Heart left ventricle (tissue), 16 donors: ENCODE data around the gene TMEM185B. TPM values are rescaled to one million over a fixed set of nuclear protein-coding genes. Genes with fewer than 3 reads are reported as not detected.

Source experiments
- ATAC-seq, 4 donors: fragments of 200-7000 bp; cut with Tn5 transposase; one replicate each; pipeline ENCODE4 v1.9.1; 2020 to 2022; ENCODE audit warnings: moderate library complexity in 4 of 4, mild to moderate bottlenecking in 3 of 4, moderate number of reproducible peaks in 1 of 4
- DNase-seq, 5 donors: peaks; one replicate each; pipeline ENCODE4 v3.0.0-alpha.2; 2020
- H3K27ac ChIP-seq, 12 donors: fragments of 200-600 bp; sonication (generic) in 4 of 12; one replicate each; pipeline versions ENCODE4 v1.5.0 to v1.8.0; 2016 to 2022; ENCODE audit warnings: mild to moderate bottlenecking in 2 of 12
- H3K27me3 ChIP-seq, 9 donors: fragments of 200-600 bp; sonication (generic) in 2 of 9; one replicate each; pipeline versions ENCODE4 v1.5.1 to v1.8.0; 2016 to 2022; ENCODE audit warnings: mild to moderate bottlenecking in 3 of 9
- H3K36me3 ChIP-seq, 9 donors: fragments of 200-600 bp; sonication (generic) in 2 of 9; one replicate each; pipeline versions ENCODE4 v1.5.0 to v1.8.0; 2018 to 2022; ENCODE audit warnings: mild to moderate bottlenecking in 2 of 9
- H3K4me1 ChIP-seq, 12 donors: fragments of 200-600 bp; sonication (generic) in 4 of 12; one replicate each; pipeline versions ENCODE4 v1.5.0 to v1.8.0; 2016 to 2022; ENCODE audit warnings: mild to moderate bottlenecking in 3 of 12
- H3K4me3 ChIP-seq, 12 donors: fragments of 200-600 bp; sonication (generic) in 4 of 12; one replicate each; pipeline versions ENCODE4 v1.5.0 to v1.8.0; 2017 to 2022; ENCODE audit warnings: mild to moderate bottlenecking in 9 of 12, moderate library complexity in 4 of 12
- H3K9me3 ChIP-seq, 12 donors: fragments of 200-600 bp; sonication (generic) in 4 of 12; one replicate each; pipeline versions ENCODE4 v1.5.0 to v1.8.0; 2016 to 2022; ENCODE audit warnings: mild to moderate bottlenecking in 1 of 12
- POLR2A ChIP-seq, 2 donors: fragments of 450-650 bp; IDR thresholded peaks; one replicate each; pipeline ENCODE4 v1.6.1; 2017; ENCODE audit warnings: antibody characterized with exemption in 2 of 2, mild to moderate bottlenecking in 2 of 2, moderate library complexity in 2 of 2
- whole genome bisulfite sequencing, 4 donors: extraction: QIAGEN DNeasy Blood & Tissue Kit in 2 of 4; methylation state at CpG; one replicate each; pipeline versions ENCODE4 v1.1.5 to v1.1.7; 2013 to 2018; 5-methylcytosine and 5-hydroxymethylcytosine counted together
- intact Hi-C, 10 donors: fragments of 100-400 bp; cut with DNase I; formaldehyde crosslinking; loops; one replicate each; pipeline versions ENCODE4 v1.11.1 to v1.14.2; 2022
- polyA plus RNA-seq, 2 donors: library from polyadenylated mRNA; stranded (reverse); fragments of 200-250 nt; gene quantifications; one replicate each; pipeline ENCODE4 v1.2.3, GENCODE V29; 2013
- total RNA-seq, 9 donors: library from RNA; depleted of rRNA in 2 of 9; stranded (reverse); fragments of >200 nt in 2 of 9; fragmentation: NEBNext Ultra II Directional in 3 of 9; extraction: Animal tissue kit (Norgen Biotek cat#: 25700) in 3 of 9; gene quantifications; one replicate each; pipeline versions ENCODE4 v1.1.0 to v1.2.4, GENCODE V29; 2016 to 2023
- TF ChIP-seq, protein P1 (sequence below), 12 donors: fragments of 200-600 bp; sonication (generic) in 4 of 12; IDR thresholded peaks; one replicate each; pipeline versions ENCODE4 v1.5.0 to v1.8.0; 2018 to 2022; ENCODE audit warnings: antibody characterized with exemption in 12 of 12, mild to moderate bottlenecking in 5 of 12
- donor health status: ischemic (EF 13 %, LVEDD 7.1; RV severe dilation, severe dysfunction).
- donor health status: healthy with polysubstance abuse.
- donor health status: DM: no; HTN: yes; CAD: no.
- donor health status: DM: no; HTN: no; CAD: no.
- donor health status: ischemic (EF 25% LVEDD 6.9; RV normal size, moderate dysfunction).
- donor health status: ischemic (EF 25% LVEDD 5.7; RV mildly dilated, moderate dysfunction).
- donor health status: healthy.
- donor health status: DM: yes; HTN: yes; CAD: no.
- donor health status: ischemic (EF 35%, LVEDD 5.7; RV mildly dilated, moderate dysfunction).
- donor health status: nonischemic (EF 11% LVEDD 7.7; RV severe dilation, severe dysfunction).
- donor health status: DM: yes; HTN: yes; CAD: no.
- donor health status: PGD.
- donor health status: ischemic (EF 29% LVEDD 5.4; RV normal size, mild dysfunction).
- donor health status: nonischemic (EF 23%, LVEDD 6.1; RV moderate dilation, normal function).

TMEM185B gene
- total and polyA plus RNA-seq, 11 donors: 7.8 to 29.8 (median 22.5) TPM

DNA sequence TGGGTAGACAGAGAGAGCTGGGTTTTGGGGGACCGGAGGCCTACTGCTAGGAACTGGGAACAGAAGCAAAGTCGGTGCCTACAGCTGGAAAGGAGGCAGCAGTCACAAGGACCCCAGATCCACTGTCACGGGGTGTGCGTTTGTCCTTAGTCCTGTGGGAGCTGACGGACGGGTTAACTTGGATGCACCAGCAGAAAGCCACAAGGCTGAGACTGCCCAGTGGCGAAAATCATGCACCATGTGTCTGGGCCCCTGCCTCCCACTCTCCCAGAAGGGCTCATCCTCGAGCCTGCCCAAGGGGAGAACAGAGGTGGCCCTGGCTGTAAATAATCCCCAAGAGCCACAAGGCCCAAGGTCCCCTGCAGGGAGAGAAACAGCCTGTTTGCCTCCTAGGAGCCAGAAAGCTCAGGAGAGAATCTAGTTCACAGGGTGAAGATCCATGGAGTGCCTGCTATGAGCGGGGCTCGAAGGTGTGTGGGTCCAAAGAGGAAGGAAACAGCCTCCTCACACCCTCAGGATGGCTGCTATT is 17.8 kb upstream of the TMEM185B start:
- Histone ChIP-seq H3K27ac (peak overlapping the region in 10 of 12 donors; percentile 8 to 79 (median 45)), H3K4me1 (peaks cover 0 to 33% (median 15%) of the 10 kb centered on the region in 12 donors), H3K27me3 (peaks cover 0 to 4% (median 0%) of the 10 kb centered on the region in 9 donors), H3K9me3 (no peaks in the 10 kb centered on the region), H3K4me3 (no peak overlapping the region), H3K36me3 (no peaks in the 10 kb centered on the region)
- ATAC-seq (no peak), DNase-seq (no peak)
- TF ChIP-seq, protein P1, sequence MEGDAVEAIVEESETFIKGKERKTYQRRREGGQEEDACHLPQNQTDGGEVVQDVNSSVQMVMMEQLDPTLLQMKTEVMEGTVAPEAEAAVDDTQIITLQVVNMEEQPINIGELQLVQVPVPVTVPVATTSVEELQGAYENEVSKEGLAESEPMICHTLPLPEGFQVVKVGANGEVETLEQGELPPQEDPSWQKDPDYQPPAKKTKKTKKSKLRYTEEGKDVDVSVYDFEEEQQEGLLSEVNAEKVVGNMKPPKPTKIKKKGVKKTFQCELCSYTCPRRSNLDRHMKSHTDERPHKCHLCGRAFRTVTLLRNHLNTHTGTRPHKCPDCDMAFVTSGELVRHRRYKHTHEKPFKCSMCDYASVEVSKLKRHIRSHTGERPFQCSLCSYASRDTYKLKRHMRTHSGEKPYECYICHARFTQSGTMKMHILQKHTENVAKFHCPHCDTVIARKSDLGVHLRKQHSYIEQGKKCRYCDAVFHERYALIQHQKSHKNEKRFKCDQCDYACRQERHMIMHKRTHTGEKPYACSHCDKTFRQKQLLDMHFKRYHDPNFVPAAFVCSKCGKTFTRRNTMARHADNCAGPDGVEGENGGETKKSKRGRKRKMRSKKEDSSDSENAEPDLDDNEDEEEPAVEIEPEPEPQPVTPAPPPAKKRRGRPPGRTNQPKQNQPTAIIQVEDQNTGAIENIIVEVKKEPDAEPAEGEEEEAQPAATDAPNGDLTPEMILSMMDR (IDR thresholded peaks at IDR 0.05): no peak
- no peak for TF ChIP-seq POLR2A (IDR thresholded peaks at IDR 0.05)
- intact Hi-C loops: no loop called here
- WGBS, 4 donors: 65 to 78% (median 76%) methylated on average over 8 to 10 of the region's 10 CpGs

DNA sequence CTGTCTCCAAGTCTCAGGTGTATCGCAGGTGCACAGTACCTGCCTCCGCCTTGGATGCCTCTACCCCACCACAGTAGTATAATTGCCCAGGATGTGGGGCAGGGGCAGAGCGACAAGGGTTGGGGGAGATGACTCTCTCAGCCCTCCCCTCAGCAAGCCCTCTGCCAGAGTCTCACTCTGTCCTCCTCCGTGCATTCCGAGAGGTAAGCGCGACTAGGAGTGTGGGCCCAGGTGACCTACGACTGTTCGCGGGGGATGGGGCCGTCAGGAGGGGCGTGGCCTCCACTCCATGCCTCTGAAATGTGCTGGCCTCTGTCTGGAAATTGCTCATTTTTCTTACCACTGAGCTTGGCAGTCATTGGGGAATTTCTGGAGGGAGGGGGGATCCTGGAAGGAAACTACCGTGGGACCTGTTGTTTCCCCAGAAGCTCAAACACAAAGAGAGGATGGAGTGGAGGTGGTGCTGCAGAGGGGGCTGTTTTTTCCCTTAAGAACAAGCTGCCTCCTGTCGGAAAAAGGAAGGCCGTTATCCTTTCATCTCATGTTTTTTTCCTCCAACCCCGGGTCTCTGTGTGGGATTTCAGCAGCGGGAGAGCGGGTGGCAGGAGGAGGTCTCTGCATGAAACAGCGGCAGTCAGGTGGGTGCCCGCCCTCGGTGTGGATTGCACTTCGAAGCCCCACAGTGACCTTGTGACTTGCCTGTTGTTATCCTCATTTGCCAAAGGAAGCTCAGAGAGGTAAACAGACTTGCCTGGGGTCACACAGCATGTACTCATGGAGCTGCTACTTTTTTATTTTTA is 16.5 kb upstream of the TMEM185B start:
- intact Hi-C loops: no loop called here
- H3K4me3 ChIP-seq: peak overlapping the region in 4 of 12 donors; percentile 5 to 11 (median 6)
- peak overlapping the region in 11 of 12 donors; percentile 18 to 84 (median 68) for H3K27ac ChIP-seq
- H3K27me3 ChIP-seq: peaks cover 0 to 4% (median 0%) of the 10 kb centered on the region in 9 donors
- ATAC-seq: peak; percentile 72 to 89 (median 75)
- no peak for TF ChIP-seq POLR2A (IDR thresholded peaks at IDR 0.05)
- TF ChIP-seq, protein P1 (IDR thresholded peaks at IDR 0.05): peak in 2 of 12 donors; percentile 8 to 39
- WGBS, 4 donors: 34 to 45% (median 39%) methylated on average over 21 to 22 of the region's 22 CpGs
- no peaks in the 10 kb centered on the region for H3K9me3 ChIP-seq
- H3K4me1 ChIP-seq: peaks cover 0 to 31% (median 13%) of the 10 kb centered on the region in 12 donors
- no peaks in the 10 kb centered on the region for H3K36me3 ChIP-seq
- peak in 4 of 5 donors; percentile 51 to 81 (median 71) for DNase-seq

DNA sequence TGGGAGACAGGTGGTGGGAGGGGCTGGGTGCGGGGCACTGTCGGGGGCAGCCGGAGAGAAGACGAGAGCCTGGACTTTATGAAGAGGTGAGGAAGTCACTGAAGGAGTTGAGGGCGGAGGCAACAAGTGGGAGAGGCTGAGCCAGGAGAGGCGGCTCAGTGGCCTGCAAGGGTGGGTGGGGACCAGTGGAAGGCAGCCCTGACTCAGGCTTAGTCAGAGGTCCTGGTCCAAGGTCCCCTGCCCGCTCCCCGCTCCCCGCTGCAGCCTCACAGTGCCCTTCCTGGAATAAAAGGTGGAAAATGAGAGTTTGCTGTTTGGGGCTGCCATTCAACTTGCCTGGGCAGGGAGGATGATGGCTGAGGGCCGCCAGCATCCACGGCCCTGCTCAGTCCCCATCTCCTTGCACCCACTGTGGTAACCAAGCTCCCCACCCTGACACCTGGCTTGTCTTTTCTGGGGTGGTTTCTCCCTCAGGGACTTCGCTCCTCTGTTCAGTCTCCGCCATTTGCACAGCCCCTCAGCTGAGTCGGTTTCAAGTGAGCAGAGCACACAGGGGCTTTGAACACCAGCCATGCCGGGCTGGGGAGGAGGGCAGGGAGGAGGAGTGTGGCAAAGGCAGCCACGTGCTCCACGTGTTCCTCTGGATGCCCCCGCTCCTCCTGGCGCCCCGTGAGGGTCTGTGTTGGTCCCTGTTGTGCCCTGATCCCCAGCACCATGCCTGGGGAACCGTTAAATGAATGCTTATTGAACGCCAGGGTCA is 15.7 kb upstream of the TMEM185B start:
- peak in 2 of 5 donors; percentile 47 to 78 for DNase-seq
- Histone ChIP-seq H3K9me3 (no peaks in the 10 kb centered on the region), H3K27ac (peak overlapping the region in 11 of 12 donors; percentile 18 to 84 (median 68)), H3K4me1 (peaks cover 0 to 31% (median 13%) of the 10 kb centered on the region in 12 donors), H3K27me3 (peaks cover 0 to 4% (median 0%) of the 10 kb centered on the region in 9 donors), H3K36me3 (no peaks in the 10 kb centered on the region), H3K4me3 (peak overlapping the region in 1 of 12 donors; percentile 5)
- TF ChIP-seq, protein P1 (IDR thresholded peaks at IDR 0.05): no peak
- no peak for TF ChIP-seq POLR2A (IDR thresholded peaks at IDR 0.05)
- intact Hi-C loops: no loop called here
- WGBS, 4 donors: 70 to 79% (median 74%) methylated on average over 22 of the region's 22 CpGs
- ATAC-seq: peak in 3 of 4 donors; percentile 75 to 83 (median 76)
